Measurements from ENCODE around the gene PLAU. TPM values are rescaled to one million over a fixed set of nuclear protein-coding genes. Genes with fewer than 3 reads are reported as not detected.

Gene PLAU
- total RNA-seq, 1 experiment from 2014 or later: 15.0 TPM

GRCh38 chr10:73876971-73877370, 34.0 kb upstream of the PLAU start (continued):
- TF ChIP-seq ATF6 (CRISPR knock-in tag; IDR thresholded peaks at IDR 0.05): no peak

- peaks cover 5% of the 10 kb centered on the region; the same call in 1 of the 2 replicates for H3K36me3 Mint-ChIP-seq
- H3K4me1 Mint-ChIP-seq: peaks cover 29% of the 10 kb centered on the region
- no peak overlapping the region; the same call in 1 of the 2 replicates for H3K27ac Mint-ChIP-seq
- H3K9me3 Mint-ChIP-seq: no peaks in the 10 kb centered on the region
- no peaks in the 10 kb centered on the region; the same call in 1 of the 2 replicates for H3K27me3 Mint-ChIP-seq (ENCODE audit: low read depth)
- CTCF ChIA-PET: interaction anchor here (0.9 to 3.4 kb wide), 7 partner anchors 8 to 204 kb away, joined by 3 to 37 read pairs (median 4); no protein-coding TSS in a partner anchor
- DNase-seq (ENCODE audit: low spot score): no peak
- no peak for ATAC-seq
- no peak for TF ChIP-seq ZNF281 (CRISPR knock-in tag; IDR thresholded peaks at IDR 0.05)
- no peak for TF ChIP-seq ZBTB43 (CRISPR knock-in tag; IDR thresholded peaks at IDR 0.05)
- no peak for TF ChIP-seq USF1 (CRISPR knock-in tag; IDR thresholded peaks at IDR 0.05)
- TF ChIP-seq ZNF416 (CRISPR knock-in tag; IDR thresholded peaks at IDR 0.05): no peak
- no peak for TF ChIP-seq CDX4 (CRISPR knock-in tag; IDR thresholded peaks at IDR 0.05; ENCODE audit: borderline replicate concordance)
- no peak for TF ChIP-seq CREM (CRISPR knock-in tag; IDR thresholded peaks at IDR 0.05)
- TF ChIP-seq NR2C2 (CRISPR knock-in tag; IDR thresholded peaks at IDR 0.05): no peak
- no peak for TF ChIP-seq EMX1 (CRISPR knock-in tag; IDR thresholded peaks at IDR 0.05)
- no peak for TF ChIP-seq TCF7 (CRISPR knock-in tag; IDR thresholded peaks at IDR 0.05; ENCODE audit: low read depth)
- no peak overlapping the region for H3K4me3 Mint-ChIP-seq
- POLR2A ChIA-PET: interaction anchor here (0.5 kb wide), 1 partner anchor 435 kb away, joined by 5 read pairs; no protein-coding TSS in a partner anchor
These were observed 33.3 kb upstream of the PLAU start for GRCh38 chr10:73877533-73878160.

- Mint-ChIP-seq H3K36me3 (no peaks in the 10 kb centered on the region), H3K4me1 (peaks cover 23% of the 10 kb centered on the region), H3K4me3 (no peak overlapping the region), H3K27me3 (ENCODE audit: low read depth) (no peaks in the 10 kb centered on the region; the same call in 1 of the 2 replicates), H3K9me3 (no peaks in the 10 kb centered on the region), H3K27ac (no peak overlapping the region)
- ChIA-PET POLR2A (interaction anchor here (0.6 kb wide), 1 partner anchor 33 kb away, joined by 6 read pairs; no protein-coding TSS in a partner anchor), CTCF (interaction anchor here (0.9 to 3.4 kb wide), 17 partner anchors 8 to 203 kb away, joined by 3 to 75 read pairs (median 17); a partner anchor contains a TSS)
- 0 out of 2 replicates have a peak, but pooled peaks have one; percentile 25 for TF ChIP-seq ZNF121 (CRISPR knock-in tag; IDR thresholded peaks at IDR 0.05)
- no peak for TF ChIP-seq HMGA2 (CRISPR knock-in tag; IDR thresholded peaks at IDR 0.05)
- no peak for DNase-seq (ENCODE audit: low spot score)
- no peak for ATAC-seq
These were observed 32.6 kb upstream of the PLAU start for GRCh38 chr10:73878365-73878764.

All from WTC11 (cell line).